ENCODE measurements around the gene ADAM10. TPM values are rescaled to one million over a fixed set of nuclear protein-coding genes. Genes with fewer than 3 reads are reported as not detected.

ADAM10 gene
- total and polyA plus RNA-seq, 2 of the 8 experiments (the other 6 are each of a cell fraction or from before 2014, with no cell fraction given), result 46.5 to 163 TPM

GRCh38 chr15:58538901-58539300 lies 210.6 kb downstream of the ADAM10 start (continued):
- no peak for TF ChIP-seq CHD7 (IDR thresholded peaks at IDR 0.05; ENCODE audit: insufficient replicate concordance, low read length)
- no peak for TF ChIP-seq GABPA (IDR thresholded peaks at IDR 0.05; ENCODE audit: borderline replicate concordance, insufficient read depth, low read length)
- no peak for TF ChIP-seq FOSL1 (IDR thresholded peaks at IDR 0.05; ENCODE audit: insufficient read depth, low read depth, low read length)
- no peak for TF ChIP-seq SIX5 (IDR thresholded peaks at IDR 0.05; ENCODE audit: low read depth, low read length)
- TF ChIP-seq HDAC6 (IDR thresholded peaks at IDR 0.05; ENCODE audit: low read depth, low read length), result no peak
- no peak for TF ChIP-seq TAF7 (optimal IDR thresholded peaks at IDR 0.05; ENCODE audit: borderline replicate concordance, low read depth, low read length)
- TF ChIP-seq EZH2 (IDR thresholded peaks at IDR 0.05; ENCODE audit: low read depth, low read length, severe bottlenecking), result no peak
- no peak for TF ChIP-seq KDM5A (IDR thresholded peaks at IDR 0.05; ENCODE audit: low read length)
- no peak for TF ChIP-seq MAFK (IDR thresholded peaks at IDR 0.05; ENCODE audit: low read depth, low read length)
- no peak for TF ChIP-seq KDM4A (IDR thresholded peaks at IDR 0.05; ENCODE audit: low read depth, low read length, severe bottlenecking)
- TF ChIP-seq YY1 (IDR thresholded peaks at IDR 0.05; ENCODE audit: low read depth, low read length), result no peak
- TF ChIP-seq MAX (IDR thresholded peaks at IDR 0.05), result no peak

All from H1 (cell line).